ENCODE measurements around the gene RNPS1.
"Not testable (repeated sequence)": the region's sequence is repeated elsewhere in the genome, so short reads cannot be mapped to it uniquely, and the experiment has no call there.

Gene RNPS1

GRCh38 chr16:2282866-2283555, 15.1 kb upstream of the RNPS1 start:
- DNase-seq (ENCODE audit: low spot score): no peak

GRCh38 chr16:2282262-2282661, 14.3 kb upstream of the RNPS1 start:
- DNase-seq (ENCODE audit: low spot score): no peak

GRCh38 chr16:2280981-2281542, 13.1 kb upstream of the RNPS1 start:
- DNase-seq (ENCODE audit: low spot score): no peak

GRCh38 chr16:2280461-2280860, 12.5 kb upstream of the RNPS1 start:
- no peak for DNase-seq (ENCODE audit: low spot score)

- DNase-seq (ENCODE audit: low spot score): no peak
Measured at GRCh38 chr16:2278956-2279800, 11.3 kb upstream of the RNPS1 start.

- peak; percentile 66 for DNase-seq (ENCODE audit: low spot score)
Measured at GRCh38 chr16:2278272-2278608, 10.3 kb upstream of the RNPS1 start.

GRCh38 chr16:2277466-2278271, 9.7 kb upstream of the RNPS1 start:
- no peak for DNase-seq (ENCODE audit: low spot score)

GRCh38 chr16:2276368-2277195, 8.7 kb upstream of the RNPS1 start:
- DNase-seq (ENCODE audit: low spot score): no peak

GRCh38 chr16:2275476-2276367, 7.8 kb upstream of the RNPS1 start:
- DNase-seq (ENCODE audit: low spot score): no peak

- DNase-seq (ENCODE audit: low spot score): no peak
Measured at GRCh38 chr16:2273931-2274330, 6.0 kb upstream of the RNPS1 start.

GRCh38 chr16:2273484-2273883, 5.6 kb upstream of the RNPS1 start:
- no peak for DNase-seq (ENCODE audit: low spot score)

- DNase-seq (ENCODE audit: low spot score): no peak
Measured at GRCh38 chr16:2271848-2272461, 4.0 kb upstream of the RNPS1 start.

- no peak for DNase-seq (ENCODE audit: low spot score)
Measured at GRCh38 chr16:2270588-2271470, 2.9 kb upstream of the RNPS1 start.

GRCh38 chr16:2270070-2270462, 2.1 kb upstream of the RNPS1 start:
- no peak for DNase-seq (ENCODE audit: low spot score)

GRCh38 chr16:2267505-2267912, 417 bp downstream of the RNPS1 start:
- DNase-seq (ENCODE audit: low spot score): peak; percentile 52

GRCh38 chr16:2266887-2267286, 1.0 kb downstream of the RNPS1 start:
- not testable (repeated sequence) for DNase-seq (ENCODE audit: low spot score)

GRCh38 chr16:2263026-2263425, 4.9 kb downstream of the RNPS1 start:
- DNase-seq (ENCODE audit: low spot score): not testable (repeated sequence)

GRCh38 chr16:2260250-2260649, 7.7 kb downstream of the RNPS1 start:
- no peak for DNase-seq (ENCODE audit: low spot score)

- DNase-seq (ENCODE audit: low spot score): not testable (repeated sequence)
Measured at GRCh38 chr16:2258530-2258929, 9.4 kb downstream of the RNPS1 start.

Measured in HuH-7 (cell line).